Medulla oblongata (tissue), 1 donor: ENCODE data around the gene KL.

Experiments
- DNase-seq: peaks from one replicate; pipeline ENCODE4 v3.0.0-alpha.2; 2015; ENCODE audit errors: extremely low spot score

KL gene

GRCh38 chr13:33016414-33017322 lies at the start of gene KL:
TSS of gene KL (plus strand) at chr13:33016423. CDS start at chr13:33016441, 18 bp downstream.
- DNase-seq, result no peak

- DNase-seq, result no peak
These were observed 48.5 kb upstream of the KL start for GRCh38 chr13:32967584-32968182.

GRCh38 chr13:32968316-32968715 lies 47.9 kb upstream of the KL start:
- DNase-seq, result no peak

- no peak for DNase-seq
These were observed 47.4 kb upstream of the KL start for GRCh38 chr13:32968793-32969192.

- no peak for DNase-seq
These were observed 46.7 kb upstream of the KL start for GRCh38 chr13:32969516-32969941.

GRCh38 chr13:32976056-32976805 lies 40.0 kb upstream of the KL start:
- no peak for DNase-seq

GRCh38 chr13:32976912-32977311 lies 39.3 kb upstream of the KL start:
- DNase-seq, result no peak

- DNase-seq, result no peak
These were observed 38.9 kb upstream of the KL start for GRCh38 chr13:32977321-32977720.

- no peak for DNase-seq
These were observed 37.9 kb upstream of the KL start for GRCh38 chr13:32978278-32978677.

- no peak for DNase-seq
These were observed 33.2 kb upstream of the KL start for GRCh38 chr13:32983058-32983457.

- no peak for DNase-seq
These were observed 31.2 kb upstream of the KL start for GRCh38 chr13:32984857-32985626.

- DNase-seq, result no peak
These were observed 29.7 kb upstream of the KL start for GRCh38 chr13:32986552-32986951.

- no peak for DNase-seq
These were observed 28.8 kb upstream of the KL start for GRCh38 chr13:32987462-32987861.

- DNase-seq, result no peak
These were observed 27.5 kb upstream of the KL start for GRCh38 chr13:32988608-32989289.

GRCh38 chr13:32989290-32989667 lies 26.9 kb upstream of the KL start:
- DNase-seq, result no peak

- DNase-seq, result no peak
These were observed 26.3 kb upstream of the KL start for GRCh38 chr13:32989942-32990341.

- no peak for DNase-seq
These were observed 23.1 kb upstream of the KL start for GRCh38 chr13:32993145-32993544.

- no peak for DNase-seq
These were observed 18.8 kb upstream of the KL start for GRCh38 chr13:32997399-32997798.

- DNase-seq, result no peak
These were observed 17.3 kb upstream of the KL start for GRCh38 chr13:32998966-32999365.

GRCh38 chr13:33000365-33000764 lies 15.9 kb upstream of the KL start:
- DNase-seq, result no peak

- no peak for DNase-seq
These were observed 12.7 kb upstream of the KL start for GRCh38 chr13:33003458-33004019.
